Measurements from ENCODE around the gene SLC36A1. TPM values are rescaled to one million over a fixed set of nuclear protein-coding genes. Genes with fewer than 3 reads are reported as not detected.

Gene SLC36A1
- total RNA-seq, 1 experiment from 2014 or later: 13.6 TPM

DNA sequence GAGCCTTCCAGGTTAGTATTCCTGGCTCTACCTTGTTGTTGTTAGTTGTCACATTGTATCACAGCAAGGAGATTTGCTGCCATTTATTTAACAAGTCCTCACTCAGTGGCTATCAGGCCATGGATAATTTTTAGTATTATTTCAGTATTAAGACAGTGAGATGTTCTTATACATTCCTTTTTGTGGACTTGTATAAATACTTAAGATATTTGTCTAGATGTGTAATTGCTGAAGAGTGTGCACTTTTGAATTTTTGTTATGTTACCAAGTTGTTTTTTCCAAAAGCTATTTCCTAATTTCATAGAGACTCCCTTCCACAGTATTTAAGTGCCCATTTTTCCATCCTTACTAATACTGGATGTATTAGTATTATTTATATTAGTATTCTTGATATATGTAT is 22.0 kb downstream of the SLC36A1 start:
- no peak for ATAC-seq
- intact Hi-C loops (cut with micrococcal nuclease; ENCODE audit: unreplicated experiment): no loop called here
- ChIA-PET POLR2A (no interaction called here), CTCF (no interaction called here)
- no peak overlapping the region for H3K27ac ChIP-seq (ENCODE audit: low read length)
- H3K36me3 ChIP-seq (ENCODE audit: control insufficient read depth, insufficient read depth, low read length): no peaks in the 10 kb centered on the region; the same call in 1 of the 2 replicates
- TF ChIP-seq POLR2AphosphoS5 (IDR thresholded peaks at IDR 0.05; ENCODE audit: low read depth, low read length) (no peak), SIN3A (IDR thresholded peaks at IDR 0.05; ENCODE audit: borderline replicate concordance, insufficient read depth, low read depth, low read length) (no peak)
- TF ChIP-seq, protein P1, sequence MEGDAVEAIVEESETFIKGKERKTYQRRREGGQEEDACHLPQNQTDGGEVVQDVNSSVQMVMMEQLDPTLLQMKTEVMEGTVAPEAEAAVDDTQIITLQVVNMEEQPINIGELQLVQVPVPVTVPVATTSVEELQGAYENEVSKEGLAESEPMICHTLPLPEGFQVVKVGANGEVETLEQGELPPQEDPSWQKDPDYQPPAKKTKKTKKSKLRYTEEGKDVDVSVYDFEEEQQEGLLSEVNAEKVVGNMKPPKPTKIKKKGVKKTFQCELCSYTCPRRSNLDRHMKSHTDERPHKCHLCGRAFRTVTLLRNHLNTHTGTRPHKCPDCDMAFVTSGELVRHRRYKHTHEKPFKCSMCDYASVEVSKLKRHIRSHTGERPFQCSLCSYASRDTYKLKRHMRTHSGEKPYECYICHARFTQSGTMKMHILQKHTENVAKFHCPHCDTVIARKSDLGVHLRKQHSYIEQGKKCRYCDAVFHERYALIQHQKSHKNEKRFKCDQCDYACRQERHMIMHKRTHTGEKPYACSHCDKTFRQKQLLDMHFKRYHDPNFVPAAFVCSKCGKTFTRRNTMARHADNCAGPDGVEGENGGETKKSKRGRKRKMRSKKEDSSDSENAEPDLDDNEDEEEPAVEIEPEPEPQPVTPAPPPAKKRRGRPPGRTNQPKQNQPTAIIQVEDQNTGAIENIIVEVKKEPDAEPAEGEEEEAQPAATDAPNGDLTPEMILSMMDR (IDR thresholded peaks at IDR 0.05): no peak
- DNase-seq (ENCODE audit: low read depth, low spot score): no peak
- H3K4me1 ChIP-seq (ENCODE audit: control insufficient read depth, insufficient read depth, low read length): no peaks in the 10 kb centered on the region
- no TSS peak for BruUV-seq (replicated peaks)
- no peaks in the 10 kb centered on the region for H3K9me3 ChIP-seq (ENCODE audit: control insufficient read depth, insufficient read depth, low read depth, low read length)
- no peak overlapping the region for H3K4me3 ChIP-seq (ENCODE audit: low read depth in 2 of 2, low read length in 2 of 2)
- no peaks in the 10 kb centered on the region for H3K27me3 ChIP-seq (ENCODE audit: control insufficient read depth, insufficient read depth, low read length)
- in situ Hi-C loops (cut with HindIII; ENCODE audit: low pct_unique_long_range_greater_than_20kb, low sequenced_read_pairs): no loop called here

DNA sequence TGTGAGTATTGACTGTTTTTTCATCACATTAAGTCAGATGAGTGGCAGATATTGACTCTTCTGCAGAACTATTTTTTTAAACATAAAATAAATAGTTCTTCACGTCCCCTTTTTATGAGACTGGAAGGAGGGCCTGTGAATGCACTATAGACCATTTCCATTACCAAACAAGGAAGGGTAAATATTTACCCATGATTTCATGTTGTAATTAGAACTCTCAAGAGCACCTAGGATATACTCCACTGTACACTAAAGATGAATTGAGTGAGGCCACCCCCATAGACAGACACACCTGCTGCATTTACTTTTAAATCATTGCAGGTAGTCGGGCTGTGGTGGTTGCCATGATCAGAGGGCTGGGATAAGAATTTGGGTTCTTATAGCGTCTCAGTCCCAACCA is 22.6 kb downstream of the SLC36A1 start:
- no peaks in the 10 kb centered on the region; the same call in 1 of the 2 replicates for H3K36me3 ChIP-seq (ENCODE audit: control insufficient read depth, insufficient read depth, low read length)
- intact Hi-C loops (cut with micrococcal nuclease; ENCODE audit: unreplicated experiment): no loop called here
- ATAC-seq: no peak

More for the DNA sequence above, 22.6 kb downstream of the SLC36A1 start:
- H3K4me1 ChIP-seq (ENCODE audit: control insufficient read depth, insufficient read depth, low read length): no peaks in the 10 kb centered on the region
- ChIA-PET CTCF (no interaction called here), POLR2A (no interaction called here)
- no peak for DNase-seq (ENCODE audit: low read depth, low spot score)
- TF ChIP-seq REST (IDR thresholded peaks at IDR 0.05; ENCODE audit: insufficient read depth in 1 of 2, low read depth in 2 of 2, low read length in 1 of 2) (no peak), SIN3A (IDR thresholded peaks at IDR 0.05; ENCODE audit: borderline replicate concordance, insufficient read depth, low read depth, low read length) (no peak), POLR2AphosphoS5 (IDR thresholded peaks at IDR 0.05; ENCODE audit: low read depth, low read length) (no peak), TCF7L2 (IDR thresholded peaks at IDR 0.05; ENCODE audit: low read depth, low read length) (no peak)
- TF ChIP-seq, protein P1 (IDR thresholded peaks at IDR 0.05): no peak
- H3K27ac ChIP-seq (ENCODE audit: low read length): no peak overlapping the region
- H3K9me3 ChIP-seq (ENCODE audit: control insufficient read depth, insufficient read depth, low read depth, low read length): no peaks in the 10 kb centered on the region
- no peaks in the 10 kb centered on the region for H3K27me3 ChIP-seq (ENCODE audit: control insufficient read depth, insufficient read depth, low read length)
- in situ Hi-C loops (cut with HindIII; ENCODE audit: low pct_unique_long_range_greater_than_20kb, low sequenced_read_pairs): no loop called here
- no TSS peak for BruUV-seq (replicated peaks)
- H3K4me3 ChIP-seq (ENCODE audit: low read depth in 2 of 2, low read length in 2 of 2): no peak overlapping the region
